Measurements from ENCODE around the gene DGKI.

DNA sequence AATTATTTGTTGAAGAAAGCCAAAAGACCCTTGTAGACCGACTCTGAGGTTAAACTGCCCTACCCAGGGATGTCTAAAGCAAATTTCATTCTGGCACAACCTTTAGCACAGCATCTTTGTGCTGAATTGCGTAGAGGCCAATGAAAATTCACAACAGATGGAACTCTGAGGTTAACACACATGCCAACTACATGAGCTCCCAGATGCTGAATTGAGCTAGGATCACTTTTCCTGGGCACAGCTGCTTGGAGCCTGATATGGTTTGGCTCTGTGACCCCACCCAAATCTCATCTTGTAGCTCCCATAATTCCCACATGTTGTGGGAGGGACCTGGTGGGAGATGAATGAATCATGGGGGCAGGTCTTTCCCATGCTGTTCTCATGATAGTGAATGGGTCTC lies 345.2 kb downstream of the DGKI start:
- TF ChIP-seq, protein P1, sequence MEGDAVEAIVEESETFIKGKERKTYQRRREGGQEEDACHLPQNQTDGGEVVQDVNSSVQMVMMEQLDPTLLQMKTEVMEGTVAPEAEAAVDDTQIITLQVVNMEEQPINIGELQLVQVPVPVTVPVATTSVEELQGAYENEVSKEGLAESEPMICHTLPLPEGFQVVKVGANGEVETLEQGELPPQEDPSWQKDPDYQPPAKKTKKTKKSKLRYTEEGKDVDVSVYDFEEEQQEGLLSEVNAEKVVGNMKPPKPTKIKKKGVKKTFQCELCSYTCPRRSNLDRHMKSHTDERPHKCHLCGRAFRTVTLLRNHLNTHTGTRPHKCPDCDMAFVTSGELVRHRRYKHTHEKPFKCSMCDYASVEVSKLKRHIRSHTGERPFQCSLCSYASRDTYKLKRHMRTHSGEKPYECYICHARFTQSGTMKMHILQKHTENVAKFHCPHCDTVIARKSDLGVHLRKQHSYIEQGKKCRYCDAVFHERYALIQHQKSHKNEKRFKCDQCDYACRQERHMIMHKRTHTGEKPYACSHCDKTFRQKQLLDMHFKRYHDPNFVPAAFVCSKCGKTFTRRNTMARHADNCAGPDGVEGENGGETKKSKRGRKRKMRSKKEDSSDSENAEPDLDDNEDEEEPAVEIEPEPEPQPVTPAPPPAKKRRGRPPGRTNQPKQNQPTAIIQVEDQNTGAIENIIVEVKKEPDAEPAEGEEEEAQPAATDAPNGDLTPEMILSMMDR (IDR thresholded peaks at IDR 0.05): no peak
- no peak for TF ChIP-seq POLR2A (IDR thresholded peaks at IDR 0.05)
